Amniotic stem cell (primary cell): ENCODE data around the gene ZZZ3.
"Not testable (repeated sequence)": the region's sequence is repeated elsewhere in the genome, so short reads cannot be mapped to it uniquely, and the experiment has no call there.

Experiments
- DNase-seq: peaks from one replicate; lab custom pipeline; 2025; lab: John Stamatoyannopoulos, UW

ZZZ3 gene

GRCh38 chr1:77670330-77670729 is 12.1 kb downstream of the ZZZ3 start:
- DNase-seq = no peak

- DNase-seq = no peak
These were observed 13.5 kb downstream of the ZZZ3 start for GRCh38 chr1:77668924-77669449.

- DNase-seq = no peak
These were observed 17.4 kb downstream of the ZZZ3 start for GRCh38 chr1:77664939-77665516.

- no peak for DNase-seq
These were observed 20.8 kb downstream of the ZZZ3 start for GRCh38 chr1:77661696-77662095.

- DNase-seq = no peak
These were observed 22.4 kb downstream of the ZZZ3 start for GRCh38 chr1:77659879-77660593.

- DNase-seq = no peak
These were observed 24.2 kb downstream of the ZZZ3 start for GRCh38 chr1:77658271-77658670.

- DNase-seq = no peak
These were observed 27.0 kb downstream of the ZZZ3 start for GRCh38 chr1:77655431-77655974.

- DNase-seq = no peak
These were observed 29.4 kb downstream of the ZZZ3 start for GRCh38 chr1:77652970-77653516.

GRCh38 chr1:77652268-77652667 is 30.2 kb downstream of the ZZZ3 start:
- no peak for DNase-seq

GRCh38 chr1:77649127-77649526 is 33.3 kb downstream of the ZZZ3 start:
- DNase-seq = no peak

- not testable (repeated sequence) for DNase-seq
These were observed 36.2 kb downstream of the ZZZ3 start for GRCh38 chr1:77646224-77646623.

- no peak for DNase-seq
These were observed 39.0 kb downstream of the ZZZ3 start for GRCh38 chr1:77643456-77643855.

GRCh38 chr1:77642941-77643340 is 39.5 kb downstream of the ZZZ3 start:
- DNase-seq = no peak

- no peak for DNase-seq
These were observed 40.3 kb downstream of the ZZZ3 start for GRCh38 chr1:77642196-77642595.

GRCh38 chr1:77639557-77640069 is 42.8 kb downstream of the ZZZ3 start:
- DNase-seq = no peak

- DNase-seq = no peak
These were observed 43.4 kb downstream of the ZZZ3 start for GRCh38 chr1:77639056-77639455.

- no peak for DNase-seq
These were observed 45.6 kb downstream of the ZZZ3 start for GRCh38 chr1:77636864-77637263.
